A172 (cell line): ENCODE results near the gene RHOBTB1. TPM values are rescaled to one million over a fixed set of nuclear protein-coding genes. Genes with fewer than 3 reads are reported as not detected.
A peak's percentile ranks its signal among the peaks of the same experiment; 100 is the strongest.

Source experiments
- DNase-seq: peaks from one replicate; pipeline ENCODE4 v3.0.0-alpha.2; 2015; ENCODE audit warnings: low spot score
- total RNA-seq: library from RNA; depleted of rRNA; stranded (reverse); fragments of >200 nt; shearing (Covaris generic); gene quantifications from 2 replicates; pipeline ENCODE4 v1.2.3, GENCODE V29; 2014

The RHOBTB1 gene
- total RNA-seq, 1 experiment from 2014 or later, result 44.4 TPM

GRCh38 chr10:60965696-60966095, 21.7 kb upstream of the RHOBTB1 start:
- no peak for DNase-seq

- peak; percentile 92 for DNase-seq
Measured at GRCh38 chr10:60964257-60965235, 20.6 kb upstream of the RHOBTB1 start.

GRCh38 chr10:60963441-60964256, 19.7 kb upstream of the RHOBTB1 start:
- peak; percentile 72 for DNase-seq

- DNase-seq, result peak; percentile 31
Measured at GRCh38 chr10:60962946-60963345, 19.0 kb upstream of the RHOBTB1 start.

DNA sequence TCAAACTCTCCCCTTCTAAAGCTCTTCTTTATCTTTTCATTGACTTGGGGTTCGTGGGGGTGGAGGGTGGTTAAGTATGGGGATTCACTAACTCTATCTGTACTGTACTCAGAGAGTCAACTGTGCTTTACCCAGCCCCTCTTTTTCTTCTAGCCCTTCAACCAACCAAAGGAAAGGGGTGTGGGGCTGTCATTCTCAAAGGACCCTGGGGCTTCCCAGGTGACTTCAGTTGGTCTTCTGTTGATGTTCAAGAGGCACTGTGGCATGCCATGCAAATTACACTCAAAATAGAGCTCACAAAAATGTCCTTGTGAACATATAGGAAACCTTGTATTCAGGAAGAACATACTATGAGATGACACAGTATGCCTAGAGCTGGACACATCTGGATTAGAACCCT, 16.9 kb upstream of the RHOBTB1 start:
- no peak for DNase-seq

- DNase-seq, result no peak
Measured at GRCh38 chr10:60960031-60960430, 16.0 kb upstream of the RHOBTB1 start.

DNA sequence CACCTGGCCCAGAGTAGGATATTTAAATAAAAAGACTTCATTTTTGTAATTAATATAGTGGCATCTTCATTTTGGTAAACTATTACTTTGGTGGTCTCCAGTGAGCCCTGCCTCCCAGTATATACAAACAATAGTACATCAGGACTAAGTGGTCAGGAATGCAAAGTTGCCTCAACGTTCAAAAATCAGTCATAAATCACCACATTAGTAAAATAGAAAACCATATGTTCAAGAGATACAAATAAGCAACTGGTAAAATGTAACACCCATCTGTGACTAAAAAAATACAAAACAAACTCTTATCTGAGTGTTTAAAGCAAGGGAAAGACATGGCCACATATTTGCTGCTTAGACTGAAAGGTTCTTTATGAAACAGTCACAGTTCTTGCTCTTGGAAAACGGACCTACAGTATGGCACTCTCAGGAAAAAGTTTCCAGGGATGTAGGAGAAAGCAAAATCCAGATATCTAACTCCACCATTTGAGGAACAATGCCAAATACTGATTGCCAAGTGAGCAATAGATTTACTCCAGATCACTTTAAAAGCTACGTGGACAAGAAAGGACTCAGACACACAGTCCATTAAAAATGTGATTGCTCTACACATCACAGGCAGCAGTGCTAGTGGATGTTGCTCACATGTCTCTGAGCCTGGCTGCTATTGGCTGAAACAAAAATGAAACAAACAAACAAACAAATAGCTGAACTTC, 15.1 kb upstream of the RHOBTB1 start:
- DNase-seq, result peak; percentile 42

DNA sequence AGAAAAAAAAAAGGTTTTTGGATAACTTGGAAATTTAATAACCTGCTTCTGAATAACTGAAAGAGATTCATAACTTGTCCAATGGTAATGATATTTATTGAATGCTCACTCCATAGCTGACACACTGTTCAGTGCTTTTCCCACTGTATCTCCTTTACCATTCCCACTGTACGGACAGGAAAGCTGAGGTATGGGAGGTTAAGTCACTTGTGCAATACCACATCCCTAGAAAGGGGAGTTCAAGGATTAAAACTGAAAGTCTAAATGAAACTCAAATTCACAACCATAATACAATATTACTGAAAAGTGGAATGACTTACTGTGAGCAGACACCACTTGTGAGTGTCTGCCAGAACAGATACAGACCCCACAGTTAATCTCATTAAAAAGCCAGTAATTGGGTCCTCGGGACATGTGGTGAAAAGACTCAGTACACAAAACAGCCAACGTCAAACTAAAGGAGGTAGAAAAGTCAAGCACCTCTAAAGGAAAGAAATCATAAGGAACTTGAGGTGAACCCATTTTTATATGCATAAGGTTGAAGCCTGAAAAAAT, 13.8 kb upstream of the RHOBTB1 start:
- DNase-seq, result no peak

- DNase-seq, result peak; percentile 55
Measured at GRCh38 chr10:60955957-60956425, 12.0 kb upstream of the RHOBTB1 start.

DNA sequence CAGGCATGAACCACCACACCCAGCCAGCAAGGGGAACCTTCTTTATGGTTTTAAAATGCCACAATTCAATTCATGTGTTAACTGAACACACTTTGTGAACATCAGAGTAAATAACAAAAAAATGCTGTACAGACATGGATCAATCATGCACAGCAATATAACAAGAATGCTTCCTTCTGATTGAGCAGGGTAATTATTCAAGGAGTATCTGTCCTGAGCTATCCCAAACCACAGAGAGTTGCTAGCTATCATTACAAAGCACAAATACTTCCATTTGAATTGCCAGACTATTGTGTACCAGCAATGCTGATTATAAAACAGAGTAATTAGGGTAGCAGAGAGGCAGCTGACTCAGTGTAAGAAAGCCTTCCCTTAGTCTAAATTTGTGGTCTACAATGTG, 11.3 kb upstream of the RHOBTB1 start:
- DNase-seq, result no peak

- no peak for DNase-seq
Measured at GRCh38 chr10:60954035-60954434, 10.1 kb upstream of the RHOBTB1 start.

GRCh38 chr10:60953420-60953819, 9.4 kb upstream of the RHOBTB1 start:
- DNase-seq, result no peak

DNA sequence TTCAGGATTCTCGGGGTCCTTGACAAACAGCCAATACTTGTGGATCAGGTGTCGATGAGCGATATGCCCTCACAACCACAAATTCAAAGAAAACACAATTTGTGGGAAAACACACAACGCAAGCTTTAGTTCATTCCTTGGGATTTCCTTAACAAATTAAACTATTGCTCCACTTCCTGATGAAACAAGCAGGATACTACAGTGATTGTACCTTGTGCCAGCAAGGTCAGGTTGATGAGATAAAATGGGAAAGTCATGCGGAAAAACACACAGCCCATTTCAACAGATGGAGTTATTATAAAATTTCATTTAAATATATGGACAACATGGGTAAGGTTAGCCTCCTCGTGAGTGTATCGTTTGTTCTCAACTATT, 8.8 kb upstream of the RHOBTB1 start:
- DNase-seq, result no peak

- no peak for DNase-seq
Measured at GRCh38 chr10:60952067-60952845, 8.3 kb upstream of the RHOBTB1 start.

DNA sequence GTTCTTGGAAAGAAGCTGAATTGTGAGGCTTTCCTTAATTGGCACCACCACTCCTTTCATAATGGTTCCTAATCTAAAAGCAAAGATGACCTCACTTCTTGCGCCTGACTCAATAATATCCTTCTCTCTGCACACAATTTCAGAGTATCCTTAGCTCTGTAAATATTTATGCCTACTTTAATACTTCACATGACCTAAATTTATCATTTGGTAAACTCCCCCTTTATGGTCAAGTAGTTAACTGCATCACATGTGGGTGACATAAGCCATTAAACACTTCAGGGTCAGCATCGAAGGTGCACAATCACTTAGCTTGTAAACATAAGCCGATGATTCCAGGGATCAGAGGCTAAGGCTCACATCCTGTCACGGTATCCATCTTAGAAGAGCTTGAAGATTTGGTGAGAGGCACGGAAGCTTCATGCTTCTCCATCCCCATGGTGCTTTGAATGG, 7.3 kb upstream of the RHOBTB1 start:
- peak; percentile 27 for DNase-seq

DNA sequence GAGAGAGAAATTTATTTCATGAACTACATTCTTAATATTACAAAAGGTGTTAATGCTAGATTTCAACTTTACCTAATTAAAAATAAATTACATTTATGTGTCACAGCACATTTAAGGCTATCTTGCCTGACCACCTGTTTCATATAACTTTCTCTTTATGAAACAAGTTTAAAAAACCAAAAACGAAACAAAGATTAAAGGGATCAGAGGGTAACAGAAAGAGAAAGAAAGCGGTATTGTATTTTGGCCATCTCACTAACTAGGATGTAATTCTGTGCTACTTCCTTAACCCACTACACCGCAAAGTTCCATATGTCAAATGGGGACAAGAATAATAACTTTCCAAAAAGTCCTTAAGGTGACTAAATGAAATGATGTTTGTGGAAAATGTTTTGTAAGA, 6.3 kb upstream of the RHOBTB1 start:
- no peak for DNase-seq

DNA sequence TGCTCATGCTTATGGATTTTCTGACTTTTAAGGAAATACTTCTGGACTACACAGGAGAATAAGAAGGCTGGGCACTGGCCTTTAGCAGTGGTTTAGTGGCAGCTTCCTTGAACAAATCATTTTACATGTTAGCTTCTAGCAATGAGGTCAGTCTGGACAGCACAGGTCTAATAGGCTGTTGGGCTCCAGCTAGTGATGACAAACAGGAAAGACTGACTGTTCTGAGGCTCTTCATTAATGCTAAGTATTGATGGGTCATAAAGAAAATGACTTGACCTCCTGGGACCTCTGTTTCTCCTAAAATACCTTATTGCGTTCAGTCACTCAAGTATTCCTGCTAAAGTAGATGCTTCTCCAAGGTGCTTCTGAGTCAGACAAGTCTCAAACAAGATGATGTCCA, 4.9 kb upstream of the RHOBTB1 start:
- no peak for DNase-seq

GRCh38 chr10:60944910-60945297, 919 bp upstream of the RHOBTB1 start:
- no peak for DNase-seq

- peak; percentile 52 for DNase-seq
Measured at GRCh38 chr10:60943316-60944057, 498 bp downstream of the RHOBTB1 start.

DNA sequence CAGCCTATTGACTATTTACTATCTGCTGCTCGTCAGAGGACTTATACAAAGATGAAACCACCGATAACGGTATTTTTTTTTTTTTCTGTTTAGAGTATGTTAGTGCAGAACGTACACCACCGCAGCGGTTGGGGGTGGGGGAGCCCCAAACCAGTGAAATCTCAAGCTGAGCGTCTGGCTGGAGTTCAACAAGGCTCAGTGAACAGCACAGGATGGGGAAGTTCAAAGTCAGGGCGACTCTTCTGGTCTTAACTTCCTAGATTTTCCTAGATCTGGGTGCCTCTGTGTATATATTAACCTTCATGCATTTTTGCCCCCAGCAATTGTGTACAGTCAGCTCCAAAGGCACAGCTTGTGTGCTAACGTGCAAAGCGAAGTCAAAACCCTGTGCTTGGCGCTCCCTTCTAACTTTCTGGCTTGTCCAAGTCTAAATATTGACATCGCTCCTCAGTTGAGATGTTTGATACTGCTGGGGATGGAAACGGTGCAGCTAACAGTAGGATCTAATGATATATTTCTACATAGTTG, 1.1 kb downstream of the RHOBTB1 start:
- DNase-seq, result peak; percentile 40
